ENCODE measurements around the gene LRRC31.

LRRC31 gene

GRCh38 chr3:169880576-169881250 is 11.0 kb upstream of the LRRC31 start:
- H3K4me3 ChIP-seq (ENCODE audit: control insufficient read depth, low read depth, low read length): no peak overlapping the region
- no peak for DNase-seq (ENCODE audit: low read depth)
- TF ChIP-seq, protein P1, sequence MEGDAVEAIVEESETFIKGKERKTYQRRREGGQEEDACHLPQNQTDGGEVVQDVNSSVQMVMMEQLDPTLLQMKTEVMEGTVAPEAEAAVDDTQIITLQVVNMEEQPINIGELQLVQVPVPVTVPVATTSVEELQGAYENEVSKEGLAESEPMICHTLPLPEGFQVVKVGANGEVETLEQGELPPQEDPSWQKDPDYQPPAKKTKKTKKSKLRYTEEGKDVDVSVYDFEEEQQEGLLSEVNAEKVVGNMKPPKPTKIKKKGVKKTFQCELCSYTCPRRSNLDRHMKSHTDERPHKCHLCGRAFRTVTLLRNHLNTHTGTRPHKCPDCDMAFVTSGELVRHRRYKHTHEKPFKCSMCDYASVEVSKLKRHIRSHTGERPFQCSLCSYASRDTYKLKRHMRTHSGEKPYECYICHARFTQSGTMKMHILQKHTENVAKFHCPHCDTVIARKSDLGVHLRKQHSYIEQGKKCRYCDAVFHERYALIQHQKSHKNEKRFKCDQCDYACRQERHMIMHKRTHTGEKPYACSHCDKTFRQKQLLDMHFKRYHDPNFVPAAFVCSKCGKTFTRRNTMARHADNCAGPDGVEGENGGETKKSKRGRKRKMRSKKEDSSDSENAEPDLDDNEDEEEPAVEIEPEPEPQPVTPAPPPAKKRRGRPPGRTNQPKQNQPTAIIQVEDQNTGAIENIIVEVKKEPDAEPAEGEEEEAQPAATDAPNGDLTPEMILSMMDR (conservative IDR thresholded peaks at IDR 0.05; ENCODE audit: control insufficient read depth, insufficient read depth, low read depth, low read length): no peak

DNA sequence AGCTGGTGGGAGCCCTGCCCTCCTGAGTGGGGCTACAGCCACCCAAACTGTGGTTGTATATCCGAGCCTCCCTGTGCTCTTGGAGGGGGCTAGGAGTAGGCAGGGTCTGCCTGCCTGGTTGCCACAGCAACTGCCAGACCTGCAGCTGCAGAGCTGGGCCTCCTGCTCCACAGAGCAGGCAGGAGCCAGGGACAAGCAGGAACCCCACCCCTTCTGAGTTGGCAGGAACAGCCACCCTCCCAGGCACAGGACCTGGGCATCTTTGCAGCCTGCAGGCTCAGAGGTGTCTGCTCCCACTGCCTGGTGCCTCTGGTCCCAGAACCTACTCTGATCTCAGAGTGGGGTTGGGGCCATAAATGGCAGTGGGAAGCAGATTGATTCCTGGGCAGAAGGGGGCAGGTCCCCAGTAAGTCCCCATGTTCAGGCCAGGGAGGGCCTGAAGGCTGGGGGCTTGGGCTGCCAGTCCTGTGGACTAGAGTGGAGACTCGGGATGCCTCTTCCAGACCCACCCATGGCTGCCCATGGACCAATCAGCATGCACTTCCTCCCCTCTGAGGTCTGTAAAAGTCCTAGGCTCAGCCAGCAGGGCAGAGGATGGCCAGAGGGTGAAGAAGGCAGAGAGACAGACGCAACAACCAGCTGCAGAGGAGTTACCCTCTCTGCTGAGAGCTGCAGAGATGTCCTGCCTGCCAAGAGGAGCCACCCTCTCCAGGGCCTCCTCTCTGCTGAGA is 10.3 kb upstream of the LRRC31 start:
- H3K4me3 ChIP-seq (ENCODE audit: control insufficient read depth, low read depth, low read length): no peak overlapping the region
- TF ChIP-seq, protein P1 (conservative IDR thresholded peaks at IDR 0.05; ENCODE audit: control insufficient read depth, insufficient read depth, low read depth, low read length): no peak
- no peak for DNase-seq (ENCODE audit: low read depth)

DNA sequence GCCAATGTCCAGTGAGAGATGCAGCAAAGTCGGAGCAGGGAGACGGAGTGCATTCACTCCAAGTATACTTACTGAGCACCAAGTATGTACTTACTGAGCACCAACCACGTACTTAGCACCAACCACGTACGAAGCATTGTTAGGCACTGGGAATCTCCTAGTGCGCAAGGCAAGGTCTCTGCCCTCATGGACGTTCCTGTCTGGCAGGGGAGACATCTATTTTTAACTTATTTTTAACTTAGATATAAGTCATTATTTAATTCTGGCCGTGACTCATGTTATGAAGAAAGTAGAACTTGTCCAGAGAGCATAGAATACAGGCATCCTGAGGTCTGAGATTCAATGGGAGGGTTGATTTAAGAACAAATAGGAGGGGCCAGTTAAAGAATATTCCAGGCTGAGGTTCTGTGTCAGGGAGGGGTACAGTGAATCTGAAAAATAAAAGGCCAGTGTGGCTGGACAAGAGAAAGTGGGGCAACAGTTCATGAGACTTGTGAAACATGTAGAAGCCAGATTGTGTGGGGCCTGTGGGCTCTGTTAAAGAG is 9.3 kb upstream of the LRRC31 start:
- TF ChIP-seq, protein P1 (conservative IDR thresholded peaks at IDR 0.05; ENCODE audit: control insufficient read depth, insufficient read depth, low read depth, low read length): no peak

DNA sequence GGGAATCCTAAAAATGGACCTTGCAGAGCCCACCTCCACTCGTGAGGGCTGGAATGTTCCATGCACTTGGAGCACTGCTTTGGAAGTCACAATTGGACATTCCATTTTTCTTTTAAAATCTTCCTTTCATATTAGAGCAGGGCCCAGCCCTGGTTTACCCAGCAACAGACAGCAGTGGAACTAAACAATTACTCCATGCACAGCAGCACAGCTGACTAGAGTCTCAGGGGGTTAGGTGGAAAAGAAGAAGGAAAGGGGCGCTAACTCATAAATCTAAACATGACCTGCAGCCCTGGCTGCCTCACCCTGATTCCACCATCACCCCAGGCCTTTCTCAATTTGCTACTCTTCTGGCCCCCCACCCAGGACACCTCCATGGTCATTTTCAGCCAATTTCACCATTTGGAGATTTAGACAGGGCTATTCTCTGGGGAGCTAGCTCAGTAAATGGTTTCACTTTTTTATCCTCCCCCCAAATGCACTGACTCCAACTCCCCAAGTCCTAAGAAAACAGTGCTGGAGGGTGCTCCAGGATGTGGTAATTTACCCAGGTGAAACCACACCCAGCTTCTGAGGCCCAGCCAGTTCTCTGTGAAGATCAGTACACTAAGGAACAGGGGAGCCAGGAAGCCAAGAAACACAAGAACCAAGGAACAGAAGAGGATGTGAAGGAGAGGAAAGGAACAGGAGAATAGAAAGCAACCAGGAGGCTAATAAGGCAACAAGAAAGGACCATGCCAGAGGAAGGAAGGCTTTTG is 1.6 kb upstream of the LRRC31 start:
- no peak for DNase-seq (ENCODE audit: low read depth)
- TF ChIP-seq, protein P1 (conservative IDR thresholded peaks at IDR 0.05; ENCODE audit: control insufficient read depth, insufficient read depth, low read depth, low read length): no peak
- no peak overlapping the region for H3K4me3 ChIP-seq (ENCODE audit: control insufficient read depth, low read depth, low read length)

More for the DNA sequence above, 9.3 kb upstream of the LRRC31 start:
- no peak for DNase-seq (ENCODE audit: low read depth)
- H3K4me3 ChIP-seq (ENCODE audit: control insufficient read depth, low read depth, low read length): no peak overlapping the region

- no peak overlapping the region for H3K4me3 ChIP-seq (ENCODE audit: control insufficient read depth, low read depth, low read length)
- TF ChIP-seq, protein P1 (conservative IDR thresholded peaks at IDR 0.05; ENCODE audit: control insufficient read depth, insufficient read depth, low read depth, low read length): no peak
- no peak for DNase-seq (ENCODE audit: low read depth)
Observed at GRCh38 chr3:169868369-169868768, 1.4 kb downstream of the LRRC31 start.

GRCh38 chr3:169867584-169868210 is 2.0 kb downstream of the LRRC31 start:
- TF ChIP-seq, protein P1 (conservative IDR thresholded peaks at IDR 0.05; ENCODE audit: control insufficient read depth, insufficient read depth, low read depth, low read length): no peak
- DNase-seq (ENCODE audit: low read depth): no peak
- no peak overlapping the region for H3K4me3 ChIP-seq (ENCODE audit: control insufficient read depth, low read depth, low read length)

All from fibroblast of mammary gland (primary cell).